Prostate gland (tissue), 2 donors: ENCODE results near the gene ZNF839. TPM values are rescaled to one million over a fixed set of nuclear protein-coding genes. Genes with fewer than 3 reads are reported as not detected.

ENCODE experiments used
- DNase-seq: peaks from one replicate; pipeline ENCODE4 v3.0.0-alpha.2; 2019; ENCODE audit warnings: low spot score
- H3K27ac ChIP-seq, 2 donors: fragments of 200-600 bp; sonication (generic); 2 replicates each; pipeline ENCODE4 v1.5.1; 2017 to 2019
- H3K27me3 ChIP-seq: fragments of 200-600 bp; sonication (generic); replicated peaks from 2 replicates; pipeline ENCODE4 v1.5.1; 2019; ENCODE audit not compliant: insufficient read depth
- H3K36me3 ChIP-seq, 2 donors: fragments of 200-600 bp; sonication (generic); 1 replicate in 1 of 2; 2 replicates in 1 of 2; pipeline versions ENCODE4 v1.5.1 to v1.8.1; 2017 to 2019
- H3K4me1 ChIP-seq: fragments of 200-600 bp; sonication (generic); replicated peaks from 2 replicates; pipeline ENCODE4 v1.5.1; 2019
- H3K4me3 ChIP-seq, 2 donors: fragments of 200-600 bp; sonication (generic); 2 replicates each; pipeline ENCODE4 v1.5.1; 2017 to 2019
- H3K9me3 ChIP-seq: fragments of 200-600 bp; sonication (generic); 2 replicates; pipeline ENCODE4 v1.5.1; 2017
- CTCF ChIP-seq, 4 experiments: fragments of 200-600 bp in 2 of 4; fragments of 450-650 bp in 2 of 4; sonication (generic) in 2 of 4; IDR thresholded peaks; 1 replicate in 3 of 4; 2 replicates in 1 of 4; pipeline ENCODE4 v1.5.1; 2016 to 2019; ENCODE audit warnings: antibody characterized with exemption in 4 of 4, mild to moderate bottlenecking in 2 of 4, moderate library complexity in 2 of 4
- POLR2A ChIP-seq: fragments of 450-650 bp; IDR thresholded peaks from one replicate; pipeline ENCODE4 v1.6.1; 2016; ENCODE audit warnings: antibody characterized with exemption, mild to moderate bottlenecking
- POLR2AphosphoS5 ChIP-seq: sonication (generic); formaldehyde crosslinking; IDR thresholded peaks from one replicate; pipeline ENCODE4 v1.6.1; 2017; ENCODE audit warnings: antibody characterized with exemption
- WGBS: methylation state at CpG from one replicate; pipeline ENCODE4 v1.1.5; 2018; 5-methylcytosine and 5-hydroxymethylcytosine counted together
- intact Hi-C: fragments of 100-400 bp; cut with DNase I; formaldehyde crosslinking; loops from one replicate; pipeline ENCODE4 v1.14.2; 2022
- total RNA-seq, 2 donors: library from RNA; depleted of rRNA; stranded (reverse); fragments of >200 nt; gene quantifications; one replicate each; pipeline ENCODE4 v1.1.0, GENCODE V29; 2016

Gene ZNF839
- total RNA-seq, 2 donors from 2014 or later, result 11.7 to 33.8 TPM

- TF ChIP-seq POLR2AphosphoS5, result no peak
- TF ChIP-seq POLR2A, result no peak
- no peak for TF ChIP-seq CTCF (IDR thresholded peaks at IDR 0.05)
- peak overlapping the region in 1 of 2 donors; percentile 72 for H3K4me3 ChIP-seq
- 88% methylated on average over 17 of the region's 17 CpGs for WGBS
- no peaks in the 10 kb centered on the region for H3K27me3 ChIP-seq
- peaks cover 4% of the 10 kb centered on the region for H3K4me1 ChIP-seq
- H3K36me3 ChIP-seq, result no peaks in the 10 kb centered on the region
- peak overlapping the region in 1 of 2 donors; percentile 97 for H3K27ac ChIP-seq
- DNase-seq, result no peak
- intact Hi-C loops, result loop anchor here (5.0 kb wide), 2 partner anchors 41 to 191 kb away; partner anchors contain the start of genes CINP and TECPR2
- H3K9me3 ChIP-seq, result no peaks in the 10 kb centered on the region
These were observed 1.3 kb downstream of the ZNF839 start for GRCh38 chr14:102320671-102321455.

- TF ChIP-seq CTCF (IDR thresholded peaks at IDR 0.05) (no peak), POLR2A (no peak), POLR2AphosphoS5 (no peak)
These were observed 2.2 kb downstream of the ZNF839 start for GRCh38 chr14:102321456-102322422.

GRCh38 chr14:102323102-102323501 lies 3.6 kb downstream of the ZNF839 start:
- H3K36me3 ChIP-seq, result no peaks in the 10 kb centered on the region
- no peak overlapping the region for H3K27ac ChIP-seq
- DNase-seq, result peak; percentile 64
- peaks cover 1% of the 10 kb centered on the region for H3K4me1 ChIP-seq
- TF ChIP-seq POLR2A, result no peak
- peak; percentile 29 for TF ChIP-seq POLR2AphosphoS5
- peak in 2 of 4 experiments; percentile 50 to 53 for TF ChIP-seq CTCF (IDR thresholded peaks at IDR 0.05)
- H3K27me3 ChIP-seq, result no peaks in the 10 kb centered on the region
- intact Hi-C loops, result loop anchor here (5.0 kb wide), 2 partner anchors 39 to 189 kb away; partner anchors contain the start of genes CINP and TECPR2
- H3K9me3 ChIP-seq, result no peaks in the 10 kb centered on the region
- WGBS, result 35% methylated on average over 8 of the region's 8 CpGs
- H3K4me3 ChIP-seq, result no peak overlapping the region

More at GRCh38 chr14:102321456-102322422, 2.2 kb downstream of the ZNF839 start:
- intact Hi-C loops, result loop anchor here (5.0 kb wide), 2 partner anchors 41 to 191 kb away; partner anchors contain the start of genes CINP and TECPR2
- no peak overlapping the region for H3K4me3 ChIP-seq
- whole genome bisulfite sequencing, result 83% methylated on average over 12 of the region's 12 CpGs
- DNase-seq, result no peak
- no peaks in the 10 kb centered on the region for H3K27me3 ChIP-seq
- H3K27ac ChIP-seq, result no peak overlapping the region
- H3K36me3 ChIP-seq, result no peaks in the 10 kb centered on the region
- H3K4me1 ChIP-seq, result peaks cover 4% of the 10 kb centered on the region
- no peaks in the 10 kb centered on the region for H3K9me3 ChIP-seq

GRCh38 chr14:102325791-102326345 lies 6.3 kb downstream of the ZNF839 start:
- no peak overlapping the region for H3K4me3 ChIP-seq
- no peaks in the 10 kb centered on the region for H3K9me3 ChIP-seq
- H3K27me3 ChIP-seq, result no peaks in the 10 kb centered on the region
- WGBS, result 76% methylated on average over 9 of the region's 9 CpGs
- no peaks in the 10 kb centered on the region for H3K4me1 ChIP-seq
- intact Hi-C loops, result no loop called here
- DNase-seq, result no peak
- no peak overlapping the region for H3K27ac ChIP-seq
- no peaks in the 10 kb centered on the region for H3K36me3 ChIP-seq
- TF ChIP-seq POLR2A, result no peak
- TF ChIP-seq CTCF (IDR thresholded peaks at IDR 0.05), result no peak
- no peak for TF ChIP-seq POLR2AphosphoS5
